Body of pancreas (tissue), 4 donors: ENCODE results near the gene ITIH5.
"Not testable (repeated sequence)": the region's sequence is repeated elsewhere in the genome, so short reads cannot be mapped to it uniquely, and the experiment has no call there.

ENCODE experiments used
- POLR2A ChIP-seq, 3 donors: fragments of 450-650 bp; IDR thresholded peaks; one replicate each; pipeline ENCODE4 v1.6.1; 2016; ENCODE audit warnings: antibody characterized with exemption in 3 of 3, mild to moderate bottlenecking in 2 of 3
- TF ChIP-seq, protein P1 (sequence below), 7 experiments: fragments of 450-650 bp in 4 of 7; fragments of 200-600 bp in 3 of 7; sonication (generic) in 3 of 7; IDR thresholded peaks; one replicate each; pipeline ENCODE4 v1.5.1; 2016 to 2019; ENCODE audit warnings: antibody characterized with exemption in 7 of 7

DNA sequence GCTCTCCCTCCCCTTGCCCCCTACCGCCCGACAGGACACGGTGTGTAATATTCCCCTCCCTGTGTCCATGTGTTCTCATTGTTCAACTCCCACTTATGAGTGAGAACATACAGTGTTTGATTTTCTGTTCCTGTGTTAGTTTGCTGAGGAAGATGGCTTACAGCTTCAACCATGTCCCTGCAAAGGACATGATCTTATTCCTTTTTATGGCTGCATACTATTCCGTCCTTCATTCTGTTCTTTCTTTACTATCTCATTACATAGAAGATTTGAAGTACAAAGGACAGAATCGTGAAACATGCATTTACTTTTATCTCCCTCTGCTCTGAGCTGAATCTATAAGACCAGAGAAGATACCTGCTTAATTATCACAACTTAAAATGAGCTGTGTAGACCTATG lies 44.3 kb upstream of the ITIH5 start:
- TF ChIP-seq, protein P1, sequence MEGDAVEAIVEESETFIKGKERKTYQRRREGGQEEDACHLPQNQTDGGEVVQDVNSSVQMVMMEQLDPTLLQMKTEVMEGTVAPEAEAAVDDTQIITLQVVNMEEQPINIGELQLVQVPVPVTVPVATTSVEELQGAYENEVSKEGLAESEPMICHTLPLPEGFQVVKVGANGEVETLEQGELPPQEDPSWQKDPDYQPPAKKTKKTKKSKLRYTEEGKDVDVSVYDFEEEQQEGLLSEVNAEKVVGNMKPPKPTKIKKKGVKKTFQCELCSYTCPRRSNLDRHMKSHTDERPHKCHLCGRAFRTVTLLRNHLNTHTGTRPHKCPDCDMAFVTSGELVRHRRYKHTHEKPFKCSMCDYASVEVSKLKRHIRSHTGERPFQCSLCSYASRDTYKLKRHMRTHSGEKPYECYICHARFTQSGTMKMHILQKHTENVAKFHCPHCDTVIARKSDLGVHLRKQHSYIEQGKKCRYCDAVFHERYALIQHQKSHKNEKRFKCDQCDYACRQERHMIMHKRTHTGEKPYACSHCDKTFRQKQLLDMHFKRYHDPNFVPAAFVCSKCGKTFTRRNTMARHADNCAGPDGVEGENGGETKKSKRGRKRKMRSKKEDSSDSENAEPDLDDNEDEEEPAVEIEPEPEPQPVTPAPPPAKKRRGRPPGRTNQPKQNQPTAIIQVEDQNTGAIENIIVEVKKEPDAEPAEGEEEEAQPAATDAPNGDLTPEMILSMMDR (IDR thresholded peaks at IDR 0.05) = not testable (repeated sequence)
- not testable (repeated sequence) for TF ChIP-seq POLR2A (IDR thresholded peaks at IDR 0.05)
